ENCODE data around the gene CERS3.

CERS3 gene

DNA sequence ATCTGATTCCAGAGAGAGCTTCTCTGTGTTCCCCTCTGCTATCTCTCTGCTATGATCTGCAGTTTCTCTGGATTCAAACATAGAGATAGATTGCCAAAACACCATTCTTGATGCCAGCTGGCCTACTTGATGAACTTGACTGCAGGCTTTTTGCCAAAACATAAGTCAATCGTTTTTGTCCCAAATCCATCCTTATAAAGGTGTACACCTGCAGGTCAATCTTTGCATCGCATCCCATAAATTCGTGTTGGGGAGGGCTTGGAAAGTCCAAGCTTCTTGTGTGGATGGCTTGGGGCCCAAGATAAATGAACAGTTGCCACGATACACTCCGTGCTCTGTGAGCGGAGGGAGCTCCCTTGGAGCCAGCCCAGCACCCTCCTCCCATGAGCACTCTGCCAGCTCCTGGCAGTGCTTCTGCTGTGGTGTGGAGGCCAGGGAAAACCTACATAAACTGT, 2.7 kb downstream of the CERS3 start:
- DNase-seq = no peak

GRCh38 chr15:100525436-100525835, 3.3 kb downstream of the CERS3 start:
- no peak for DNase-seq

DNA sequence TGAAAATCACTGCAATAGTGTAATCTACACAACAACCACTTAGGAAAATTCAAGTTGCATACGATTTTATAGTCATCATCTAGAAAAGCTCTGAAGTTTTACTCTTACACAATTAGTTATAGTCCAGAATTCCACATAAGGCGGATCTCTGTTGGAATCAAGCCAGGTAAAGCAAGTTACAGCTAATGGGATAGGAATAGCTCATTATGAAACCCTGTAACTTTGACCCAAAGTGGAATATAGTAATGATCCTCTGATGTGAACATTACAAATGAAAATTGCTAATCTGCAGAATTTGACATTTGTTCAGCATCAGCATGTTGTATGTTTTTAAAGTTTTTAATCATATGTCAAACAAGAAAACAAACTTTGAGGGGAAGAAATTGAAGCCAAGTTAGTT, 4.4 kb downstream of the CERS3 start:
- no peak for DNase-seq

GRCh38 chr15:100521907-100522306, 6.8 kb downstream of the CERS3 start:
- no peak for DNase-seq

DNA sequence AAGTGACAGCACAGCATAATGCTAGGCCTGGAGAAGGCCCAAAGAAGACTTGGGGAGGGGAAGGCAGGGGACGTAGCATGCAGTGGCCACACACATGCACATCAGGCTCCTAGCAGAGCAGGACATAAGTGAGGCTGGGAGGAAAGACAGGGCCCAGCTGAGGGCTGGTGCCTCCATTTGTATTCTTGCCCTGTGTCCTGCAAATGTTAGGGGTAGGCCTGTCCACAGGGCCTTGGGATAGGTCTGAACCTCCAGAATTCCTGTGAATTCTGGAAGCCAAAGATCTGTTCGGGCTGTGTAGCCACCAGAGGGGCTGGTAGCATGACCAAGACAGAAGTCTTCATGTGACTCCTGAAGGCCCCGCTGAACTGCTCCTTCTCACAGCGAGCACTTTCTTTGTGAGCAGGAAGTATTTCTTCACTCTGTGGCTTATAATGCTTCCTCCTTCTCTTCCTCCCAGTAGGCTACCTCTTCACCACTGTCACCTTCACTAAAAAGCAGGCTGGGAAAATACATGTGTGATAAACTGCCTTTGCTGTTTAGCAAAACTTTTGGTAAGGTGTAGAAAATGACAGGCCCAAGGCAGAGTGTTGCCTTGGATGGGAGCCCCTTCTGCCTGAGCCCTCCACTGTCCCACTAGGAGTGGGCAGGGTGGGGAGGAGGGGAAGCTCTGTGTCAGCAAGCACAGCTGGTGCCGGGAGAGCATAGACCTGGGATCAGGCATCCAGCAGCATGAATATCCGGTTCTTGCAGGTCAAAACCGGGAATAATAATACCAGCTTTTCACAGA, 8.4 kb downstream of the CERS3 start:
- no peak for DNase-seq

DNA sequence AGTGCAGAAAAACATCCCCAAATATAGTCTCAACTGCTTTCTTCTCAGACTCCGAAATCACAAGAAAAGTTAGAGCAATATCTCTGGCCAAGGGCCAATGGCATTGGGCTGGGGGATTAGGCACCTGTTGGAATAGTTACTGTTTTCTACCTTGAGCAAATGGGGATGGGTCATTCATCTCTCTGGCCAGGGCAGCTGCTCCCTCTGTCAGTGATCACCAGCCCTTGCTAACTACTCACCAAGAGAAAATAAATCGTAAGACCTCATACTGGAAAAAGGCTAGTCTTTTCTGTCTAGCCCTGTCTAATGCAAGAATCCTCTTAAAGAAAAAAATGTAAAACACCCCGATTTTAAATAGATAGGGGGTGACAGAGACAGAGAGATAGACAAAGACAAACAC, 10.9 kb downstream of the CERS3 start:
- no peak for DNase-seq

DNA sequence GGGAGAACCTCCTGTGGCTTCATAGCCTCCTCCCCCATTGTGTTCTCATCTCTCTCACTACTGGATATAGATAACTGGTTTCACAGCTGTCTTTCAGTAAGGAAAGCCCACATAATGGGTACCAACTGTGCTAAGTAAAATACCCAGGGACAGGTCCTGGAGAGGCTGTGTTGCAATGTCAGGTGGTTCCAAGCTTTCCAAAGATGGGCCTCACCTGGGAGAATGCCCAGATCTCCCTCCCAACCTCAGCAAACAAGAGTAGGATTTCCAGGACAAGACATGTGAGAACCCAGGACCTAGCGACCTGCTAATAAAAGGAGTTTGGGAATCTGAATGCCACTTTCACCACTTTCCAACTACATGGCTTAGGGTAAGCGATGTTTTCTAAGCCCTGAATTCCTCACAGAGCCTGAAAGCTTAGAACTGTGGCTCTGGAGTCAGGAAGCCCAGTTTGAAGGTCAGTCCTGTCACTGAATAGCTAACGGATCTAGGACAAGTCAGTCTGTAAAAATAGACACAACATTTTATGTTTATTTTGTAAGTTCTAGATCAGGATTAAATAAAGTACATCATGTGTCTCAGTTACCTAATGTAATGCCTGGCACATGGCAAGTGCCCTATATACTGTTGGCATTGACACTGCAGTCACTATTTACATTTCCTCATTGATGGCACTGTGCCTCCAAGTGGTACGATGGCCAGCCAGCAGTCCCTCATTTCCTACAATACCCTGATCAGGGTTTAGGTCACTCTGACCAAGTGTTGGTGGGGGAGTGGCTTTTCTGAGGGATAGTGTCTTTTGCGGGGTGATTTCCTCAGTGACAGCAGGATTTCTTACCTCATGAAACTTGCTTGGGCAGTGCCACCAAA, 11.9 kb downstream of the CERS3 start:
- no peak for DNase-seq

- DNase-seq = no peak
Measured at GRCh38 chr15:100515758-100516157, 13.0 kb downstream of the CERS3 start.

DNA sequence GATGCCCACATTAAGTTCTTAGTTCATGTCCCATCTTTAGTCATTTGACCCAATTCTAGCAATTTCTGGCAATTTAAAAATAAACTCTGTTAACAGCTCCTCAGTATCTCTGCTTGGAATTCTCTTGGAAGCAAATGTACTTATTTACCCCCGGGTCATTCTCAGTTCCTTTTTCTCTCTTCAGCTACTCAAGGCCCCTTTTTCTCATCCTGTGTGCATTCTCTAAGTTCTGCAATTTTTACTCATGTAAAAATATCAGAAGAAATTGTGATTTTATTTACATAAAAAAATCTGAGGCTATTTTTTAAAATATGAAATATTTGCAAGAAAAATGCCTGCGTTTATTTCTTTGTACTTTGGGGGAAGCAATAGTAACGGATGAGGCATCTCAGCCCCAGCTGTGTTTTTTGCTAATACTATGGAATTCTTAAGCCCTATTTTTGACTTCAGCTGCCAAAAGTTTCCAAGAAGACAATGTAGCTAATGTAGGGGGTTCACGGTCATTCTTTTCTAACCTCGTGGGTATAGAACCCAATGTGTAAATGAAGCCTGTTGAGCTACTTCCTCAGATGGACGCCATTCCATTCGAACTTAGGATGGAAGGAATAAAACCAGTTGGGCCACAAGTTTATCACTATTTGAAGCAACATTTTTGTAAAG, 20.0 kb downstream of the CERS3 start:
- no peak for DNase-seq

DNA sequence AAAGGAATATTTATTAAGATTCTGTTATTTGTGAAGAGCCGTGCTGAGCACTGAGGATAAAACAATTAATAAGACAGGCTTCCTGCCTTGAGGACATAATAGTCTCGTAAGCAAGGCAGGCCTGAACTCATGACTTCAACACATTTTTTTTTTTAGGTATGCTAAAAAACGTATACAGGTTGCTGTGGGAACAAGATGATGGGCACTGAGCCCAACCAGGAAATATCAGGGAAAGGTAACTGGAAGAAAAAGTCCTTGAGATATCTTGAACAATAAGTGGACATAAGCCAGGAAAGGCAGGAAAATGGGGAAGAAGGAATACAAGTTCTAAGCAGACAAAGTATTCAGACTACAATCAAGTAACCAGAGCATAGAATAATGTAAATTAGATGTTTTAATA, 26.1 kb downstream of the CERS3 start:
- no peak for DNase-seq

DNA sequence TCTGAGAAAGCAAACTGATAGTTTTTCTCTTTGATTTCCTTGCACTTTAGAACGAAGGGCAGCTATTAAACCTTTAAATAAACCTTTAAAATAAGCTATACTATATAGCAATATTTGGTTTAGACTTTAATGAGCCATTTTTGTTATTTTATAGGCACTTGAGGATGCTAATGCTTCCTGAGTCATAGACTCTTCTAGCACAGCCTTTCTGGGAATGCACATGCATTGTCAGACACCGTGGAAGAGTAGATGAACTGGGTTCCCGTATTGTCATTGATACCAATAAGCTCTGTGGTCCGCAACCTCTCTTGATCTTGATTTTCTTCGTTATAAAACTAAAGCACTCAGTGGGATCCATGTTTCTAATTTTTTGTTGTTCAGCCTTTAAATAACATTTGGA, 27.6 kb downstream of the CERS3 start:
- no peak for DNase-seq

GRCh38 chr15:100500226-100500990, 28.3 kb downstream of the CERS3 start:
- no peak for DNase-seq

GRCh38 chr15:100495861-100496260, 32.9 kb downstream of the CERS3 start:
- no peak for DNase-seq

DNA sequence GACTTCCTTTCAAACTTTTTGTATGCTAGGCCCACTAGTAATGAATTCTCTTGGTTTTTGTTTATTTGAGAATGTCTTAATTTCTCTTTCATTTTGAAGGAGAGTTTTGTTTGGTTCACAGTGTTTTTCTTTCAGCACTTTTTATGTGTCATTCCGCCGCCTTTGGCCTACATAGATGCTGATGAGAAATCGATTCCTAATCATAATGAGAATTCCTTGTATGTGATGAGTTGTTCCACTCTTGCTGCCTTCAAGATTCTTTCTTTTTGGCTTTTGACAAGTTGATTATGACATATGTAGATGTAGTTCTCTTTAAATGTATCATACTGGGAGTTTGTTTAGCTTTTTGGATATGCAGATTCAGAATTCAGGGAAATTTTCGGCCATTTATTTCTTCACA, 35.5 kb downstream of the CERS3 start:
- no peak for DNase-seq

- no peak for DNase-seq
Measured at GRCh38 chr15:100484443-100484842, 44.3 kb downstream of the CERS3 start.

DNA sequence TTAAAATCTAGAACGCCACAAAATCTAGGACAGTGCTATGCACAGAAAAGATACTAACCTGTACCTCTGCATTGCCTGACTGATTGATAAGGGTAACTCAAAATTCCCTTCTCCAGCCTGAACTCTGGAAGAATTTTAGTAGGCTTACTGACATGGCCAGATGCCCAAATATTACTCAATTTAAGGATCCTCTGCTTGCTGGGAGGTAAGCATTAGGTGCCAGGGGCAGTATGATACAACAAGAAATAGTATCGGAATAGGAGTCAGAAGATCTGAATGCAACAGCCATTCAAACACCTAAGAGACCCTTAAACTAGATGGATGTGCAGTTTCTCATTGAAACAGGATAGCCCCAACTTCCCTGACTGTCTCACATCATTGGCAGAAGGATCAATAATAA, 45.4 kb downstream of the CERS3 start:
- no peak for DNase-seq

- DNase-seq = no peak
Measured at GRCh38 chr15:100476805-100477204, 51.9 kb downstream of the CERS3 start.

GRCh38 chr15:100472736-100473135, 56.0 kb downstream of the CERS3 start:
- no peak for DNase-seq

GRCh38 chr15:100471933-100472332, 56.8 kb downstream of the CERS3 start:
- DNase-seq = no peak

DNA sequence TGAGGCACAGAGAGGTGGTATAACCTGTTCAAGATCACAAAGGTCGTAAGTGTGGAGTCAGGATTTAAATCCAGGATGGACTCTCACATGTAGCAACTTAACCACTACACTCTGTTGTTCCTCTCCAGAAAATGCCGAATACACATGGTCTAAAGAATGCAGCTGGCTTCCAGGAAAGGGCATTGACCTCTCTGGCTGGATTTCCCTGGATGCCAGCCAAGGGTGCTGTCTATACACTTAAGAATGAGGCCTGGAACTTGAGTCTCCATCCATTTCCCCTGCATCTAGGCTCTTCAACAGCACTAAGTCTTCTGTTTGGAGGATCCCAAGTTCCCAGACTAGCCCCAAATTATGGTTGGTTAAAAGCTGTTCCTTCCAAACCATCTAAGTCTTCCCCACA, 60.5 kb downstream of the CERS3 start:
- no peak for DNase-seq

DNA sequence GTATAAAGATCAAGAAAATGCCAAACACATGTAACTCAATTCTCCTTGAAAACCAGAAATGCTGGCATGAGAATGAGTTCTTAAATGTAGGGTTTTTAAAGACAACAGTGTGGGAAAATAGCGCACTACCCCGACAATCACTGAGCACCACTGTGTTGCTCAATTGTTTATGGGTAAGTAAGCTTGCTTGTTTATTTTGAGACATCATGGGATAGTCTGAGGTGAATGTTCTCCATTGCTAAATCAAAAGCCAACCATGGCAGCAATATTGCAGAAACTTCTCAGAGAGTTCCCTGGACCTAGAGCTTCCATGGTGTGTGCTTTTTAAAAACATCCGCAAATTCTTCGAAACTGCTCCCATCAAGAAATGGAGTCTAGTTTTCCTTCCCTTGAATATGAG, 62.7 kb downstream of the CERS3 start:
- DNase-seq = no peak

DNA sequence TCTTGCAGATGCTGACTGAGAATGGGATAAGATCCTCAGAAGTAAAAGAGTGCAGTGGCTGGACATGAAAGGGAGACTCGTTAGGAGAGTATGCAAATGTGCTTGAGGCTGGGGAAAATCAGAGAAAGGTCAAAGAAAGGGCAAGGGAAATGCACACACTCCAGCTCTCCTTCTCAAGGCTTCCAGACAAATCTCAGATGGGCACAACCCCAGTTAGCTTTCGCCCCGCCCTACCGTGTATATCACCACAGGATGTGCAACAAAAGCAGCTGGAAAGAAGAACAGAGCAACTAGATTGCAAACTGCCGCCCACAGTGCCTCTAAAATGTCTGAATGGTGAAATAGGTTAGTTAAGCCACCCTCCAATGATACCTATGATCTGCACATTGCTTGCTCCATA, 63.9 kb downstream of the CERS3 start:
- DNase-seq = no peak

DNA sequence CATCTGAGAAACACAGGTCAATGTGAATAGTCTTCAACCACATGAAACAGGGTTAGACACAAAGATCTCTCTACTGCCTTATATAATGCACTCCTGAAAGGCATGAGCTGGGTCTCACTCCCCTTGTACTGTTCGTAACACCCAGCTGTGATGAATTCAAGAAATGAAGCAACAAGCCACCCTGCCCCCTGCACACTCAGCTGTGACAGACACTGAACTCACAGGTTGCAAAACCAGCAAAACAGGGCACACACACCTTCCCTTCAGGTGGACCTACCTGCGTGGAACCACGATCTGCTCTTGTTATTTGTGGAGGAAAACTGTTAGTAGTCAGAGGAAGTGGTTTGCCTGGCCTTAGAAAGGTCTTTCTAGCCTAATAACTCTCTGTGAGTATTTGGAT, 64.5 kb downstream of the CERS3 start:
- no peak for DNase-seq

All from stimulated activated naive CD4-positive, alpha-beta T cell treated with Interleukin-2 at 50 U/mL for 16 hours (primary cell).